ENCODE results near the gene TMEM176A. TPM values are rescaled to one million over a fixed set of nuclear protein-coding genes. Genes with fewer than 3 reads are reported as not detected.

TMEM176A gene, protein sequence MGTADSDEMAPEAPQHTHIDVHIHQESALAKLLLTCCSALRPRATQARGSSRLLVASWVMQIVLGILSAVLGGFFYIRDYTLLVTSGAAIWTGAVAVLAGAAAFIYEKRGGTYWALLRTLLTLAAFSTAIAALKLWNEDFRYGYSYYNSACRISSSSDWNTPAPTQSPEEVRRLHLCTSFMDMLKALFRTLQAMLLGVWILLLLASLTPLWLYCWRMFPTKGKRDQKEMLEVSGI
- not detected for polyA plus RNA-seq (2012; ENCODE audit: low read depth, missing spikeins)

DNA sequence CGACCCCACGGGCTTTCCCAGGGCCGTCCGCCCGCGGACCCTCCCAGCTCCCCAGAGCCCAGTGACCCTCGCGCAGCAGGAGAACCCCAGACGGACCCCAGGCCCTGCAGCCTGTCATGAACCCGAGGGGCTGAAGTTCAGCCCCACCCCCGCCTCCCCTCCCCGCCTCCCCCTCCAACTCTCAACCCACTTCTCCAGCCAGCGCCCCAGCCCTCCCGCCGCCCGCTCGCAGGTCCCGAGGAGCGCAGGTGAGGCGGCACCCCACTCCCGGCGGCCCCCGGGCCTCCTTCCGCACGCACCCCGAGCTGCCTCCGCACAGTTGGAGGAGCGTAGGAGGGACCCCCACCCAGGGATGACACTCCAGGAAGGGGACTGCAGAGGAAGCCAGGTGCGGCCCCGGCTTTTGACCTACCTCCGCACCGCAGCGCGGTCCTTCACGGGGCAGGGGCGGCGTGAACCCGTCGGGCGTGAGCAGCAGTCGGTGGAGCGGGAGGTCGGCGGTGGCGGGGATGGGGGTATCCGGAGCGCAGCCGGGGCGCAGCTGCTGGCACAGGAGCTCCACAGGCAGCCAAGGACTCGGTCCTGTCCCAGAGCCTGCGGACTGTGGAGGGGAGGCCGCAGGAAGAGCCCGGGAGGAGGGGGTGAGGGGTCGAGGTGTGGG is at the start of gene TMEM176A:
TSS of gene TMEM176A (plus strand) at position 189 of the 661 bp plus-strand sequence. CDS start 782 bp downstream, outside the sequence.
- FAIRE-seq (no peak), DNase-seq (ENCODE audit: insufficient read length, low spot score) (no peak)
- TF ChIP-seq POLR2AphosphoS5 (IDR thresholded peaks at IDR 0.05; ENCODE audit: low read depth, low read length) (no peak), PAX5 (IDR thresholded peaks at IDR 0.05; ENCODE audit: insufficient read depth, low read length, severe bottlenecking) (no peak), TAF1 (IDR thresholded peaks at IDR 0.05; ENCODE audit: low read depth, low read length) (no peak), POLR2A (IDR thresholded peaks at IDR 0.05; ENCODE audit: low read depth, low read length) (no peak), POU2F2 (IDR thresholded peaks at IDR 0.05; ENCODE audit: low read depth, low read length) (no peak), SPI1 (IDR thresholded peaks at IDR 0.05; ENCODE audit: low read depth, low read length) (no peak)

DNA sequence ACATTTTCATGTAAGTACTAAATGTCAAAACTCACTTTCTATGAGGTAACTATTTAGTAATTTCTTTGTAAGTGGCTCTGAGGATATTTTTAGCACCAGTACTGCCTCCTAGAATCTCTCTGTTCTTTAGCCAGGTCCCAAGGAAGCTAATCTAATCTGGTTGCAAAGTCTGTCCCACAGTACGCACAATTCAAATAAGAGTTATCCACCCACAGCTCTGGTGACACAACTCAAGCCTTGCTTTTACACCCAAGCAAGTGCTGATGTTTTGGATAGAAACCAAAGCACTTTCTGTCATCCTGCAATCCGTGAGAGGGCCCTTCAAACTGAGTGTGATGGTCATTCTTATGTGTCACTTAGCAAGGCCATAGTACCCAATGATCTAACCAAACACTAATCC is 48.9 kb upstream of the TMEM176A start:
- peak; percentile 13 for FAIRE-seq
- DNase-seq (ENCODE audit: insufficient read length, low spot score): no peak

DNA sequence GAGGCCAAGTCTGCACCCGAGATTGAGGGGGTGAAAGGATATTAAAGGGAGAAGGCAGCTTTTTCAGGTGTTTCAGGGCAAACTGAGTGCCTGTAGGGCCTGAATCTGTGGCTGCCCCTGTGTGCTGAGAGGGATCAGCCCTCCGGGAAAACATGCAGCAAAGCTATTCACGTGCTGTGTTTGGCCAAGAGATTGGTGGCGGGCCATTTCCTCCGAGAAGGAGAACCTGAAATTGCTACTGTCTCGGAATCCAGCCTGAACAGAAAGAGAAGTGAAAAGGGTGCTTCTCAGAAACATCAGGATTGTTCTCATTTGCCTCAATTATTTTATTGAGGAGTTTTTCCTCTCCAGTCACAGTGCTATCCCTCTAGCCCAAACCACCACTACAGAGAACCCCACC is 47.3 kb upstream of the TMEM176A start:
- DNase-seq (ENCODE audit: insufficient read length, low spot score) (no peak), FAIRE-seq (peak; percentile 33)
- TF ChIP-seq POLR2A (IDR thresholded peaks at IDR 0.05; ENCODE audit: low read depth, low read length): no peak
- TF ChIP-seq POU2F2 (IDR thresholded peaks at IDR 0.05; ENCODE audit: low read depth, low read length): no peak
- TF ChIP-seq TAF1 (IDR thresholded peaks at IDR 0.05; ENCODE audit: low read depth, low read length): no peak
- peak; percentile 53 for TF ChIP-seq SPI1 (IDR thresholded peaks at IDR 0.05; ENCODE audit: low read depth, low read length)
- no peak for TF ChIP-seq POLR2AphosphoS5 (IDR thresholded peaks at IDR 0.05; ENCODE audit: low read depth, low read length)

More for the DNA sequence above, 48.9 kb upstream of the TMEM176A start:
- no peak for TF ChIP-seq POLR2AphosphoS5 (IDR thresholded peaks at IDR 0.05; ENCODE audit: low read depth, low read length)
- TF ChIP-seq POLR2A (IDR thresholded peaks at IDR 0.05; ENCODE audit: low read depth, low read length): no peak
- no peak for TF ChIP-seq PAX5 (IDR thresholded peaks at IDR 0.05; ENCODE audit: insufficient read depth, low read length, severe bottlenecking)
- no peak for TF ChIP-seq POU2F2 (IDR thresholded peaks at IDR 0.05; ENCODE audit: low read depth, low read length)
- TF ChIP-seq SPI1 (IDR thresholded peaks at IDR 0.05; ENCODE audit: low read depth, low read length): no peak
- TF ChIP-seq TAF1 (IDR thresholded peaks at IDR 0.05; ENCODE audit: low read depth, low read length): no peak

DNA sequence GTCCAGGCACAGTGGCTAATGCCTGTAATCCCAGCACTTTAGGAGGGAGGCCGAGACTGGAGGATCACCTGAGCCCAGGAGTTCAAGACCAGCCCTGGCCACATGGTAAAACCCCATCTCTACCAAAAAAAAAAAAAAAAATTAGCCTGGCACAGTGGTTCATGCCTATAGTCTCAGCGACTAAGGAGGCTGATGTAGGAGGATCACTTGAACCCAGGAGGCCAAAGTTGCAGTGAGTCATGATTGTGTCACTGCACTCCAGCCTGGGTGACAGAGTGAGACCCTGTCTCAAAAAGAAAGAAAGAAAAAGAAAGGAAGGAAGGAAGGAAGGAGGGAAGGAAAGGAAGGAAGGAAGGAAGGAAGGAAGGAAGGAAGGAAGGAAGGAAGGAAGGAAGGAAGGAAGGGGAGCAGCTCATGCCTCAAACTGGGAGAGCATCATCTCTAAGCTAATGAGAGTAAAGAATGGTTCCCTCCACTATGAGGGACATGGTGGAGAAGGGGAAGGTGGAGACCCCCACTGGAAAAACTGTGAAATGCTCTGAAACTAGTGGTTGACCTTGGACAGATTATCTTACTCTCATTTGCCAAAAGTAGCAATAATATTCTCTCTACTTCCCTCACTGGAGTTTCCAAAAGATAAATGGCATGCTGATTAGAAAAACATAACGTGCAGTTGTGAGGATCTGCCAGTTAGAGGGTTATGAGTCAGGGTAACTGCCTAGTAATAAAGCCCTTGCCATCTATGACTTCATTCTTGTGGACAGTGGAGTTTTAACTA is 46.6 kb upstream of the TMEM176A start:
- DNase-seq (ENCODE audit: insufficient read length, low spot score) (no peak), FAIRE-seq (peak; percentile 86)
- no peak for TF ChIP-seq TAF1 (IDR thresholded peaks at IDR 0.05; ENCODE audit: low read depth, low read length)
- TF ChIP-seq SPI1 (IDR thresholded peaks at IDR 0.05; ENCODE audit: low read depth, low read length): no peak
- no peak for TF ChIP-seq POLR2A (IDR thresholded peaks at IDR 0.05; ENCODE audit: low read depth, low read length)
- TF ChIP-seq POLR2AphosphoS5 (IDR thresholded peaks at IDR 0.05; ENCODE audit: low read depth, low read length): no peak
- no peak for TF ChIP-seq PAX5 (IDR thresholded peaks at IDR 0.05; ENCODE audit: insufficient read depth, low read length, severe bottlenecking)
- TF ChIP-seq POU2F2 (IDR thresholded peaks at IDR 0.05; ENCODE audit: low read depth, low read length): 0 out of 2 replicates have a peak, but pooled peaks have one; percentile 48

DNA sequence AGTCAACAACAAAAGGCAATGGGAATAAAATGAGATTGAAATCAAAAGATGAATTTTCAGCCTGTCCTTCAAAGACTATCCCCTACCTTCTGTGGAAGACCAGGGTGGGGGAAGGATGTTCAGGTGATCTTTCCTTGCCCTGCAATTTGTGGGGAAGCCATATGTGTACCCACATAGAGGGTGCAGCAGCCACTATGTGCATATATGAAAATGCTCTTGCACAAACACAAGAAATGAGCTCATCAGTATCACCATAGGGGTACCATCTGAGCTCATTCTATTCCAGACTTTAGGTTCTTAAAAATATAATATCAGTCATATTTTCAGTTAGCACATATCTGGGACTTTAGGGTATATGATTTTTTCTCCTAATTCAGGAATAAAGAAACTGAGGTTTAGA is 45.6 kb upstream of the TMEM176A start:
- TF ChIP-seq POLR2A (IDR thresholded peaks at IDR 0.05; ENCODE audit: low read depth, low read length) (no peak), TAF1 (IDR thresholded peaks at IDR 0.05; ENCODE audit: low read depth, low read length) (no peak), POU2F2 (IDR thresholded peaks at IDR 0.05; ENCODE audit: low read depth, low read length) (no peak), SPI1 (IDR thresholded peaks at IDR 0.05; ENCODE audit: low read depth, low read length) (no peak), PAX5 (IDR thresholded peaks at IDR 0.05; ENCODE audit: insufficient read depth, low read length, severe bottlenecking) (no peak), POLR2AphosphoS5 (IDR thresholded peaks at IDR 0.05; ENCODE audit: low read depth, low read length) (no peak)
- no peak for DNase-seq (ENCODE audit: insufficient read length, low spot score)
- peak; percentile 68 for FAIRE-seq

DNA sequence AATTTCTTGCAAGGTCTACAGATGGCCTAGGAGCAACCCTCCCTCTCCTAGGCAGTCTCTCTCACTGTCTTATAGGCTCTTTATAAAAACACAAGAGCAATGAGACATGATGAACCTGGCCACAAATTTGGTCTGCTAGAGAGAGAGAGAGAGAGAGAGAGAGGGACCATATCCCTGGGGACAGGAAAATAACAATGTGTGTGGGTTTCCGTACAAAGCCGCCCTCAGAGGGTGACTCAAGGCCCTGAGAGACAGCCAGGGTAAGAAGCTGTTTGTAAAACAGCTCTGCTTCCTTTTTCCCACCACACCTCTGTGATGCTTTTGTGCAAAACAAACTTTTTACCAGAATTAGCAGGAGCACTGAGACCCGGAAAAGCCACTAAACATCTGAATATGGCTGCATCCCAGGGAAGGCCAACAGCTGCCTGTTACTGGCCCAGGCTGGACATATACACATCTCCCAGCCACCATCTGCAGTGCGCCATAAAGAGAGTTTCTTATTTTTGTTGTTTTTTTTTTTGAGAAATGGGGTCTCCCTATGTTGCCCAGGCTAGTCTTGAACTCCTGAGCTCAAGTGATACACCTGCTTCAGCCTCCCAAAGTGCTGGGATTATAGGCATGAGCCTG is 45.0 kb upstream of the TMEM176A start:
- no peak for DNase-seq (ENCODE audit: insufficient read length, low spot score)
- TF ChIP-seq POLR2A (IDR thresholded peaks at IDR 0.05; ENCODE audit: low read depth, low read length): no peak
- TF ChIP-seq POU2F2 (IDR thresholded peaks at IDR 0.05; ENCODE audit: low read depth, low read length): peak; percentile 44; the same call in 1 of the 2 replicates
- no peak for TF ChIP-seq POLR2AphosphoS5 (IDR thresholded peaks at IDR 0.05; ENCODE audit: low read depth, low read length)
- TF ChIP-seq PAX5 (IDR thresholded peaks at IDR 0.05; ENCODE audit: insufficient read depth, low read length, severe bottlenecking): no peak
- TF ChIP-seq TAF1 (IDR thresholded peaks at IDR 0.05; ENCODE audit: low read depth, low read length): no peak
- peak; percentile 65 for FAIRE-seq

DNA sequence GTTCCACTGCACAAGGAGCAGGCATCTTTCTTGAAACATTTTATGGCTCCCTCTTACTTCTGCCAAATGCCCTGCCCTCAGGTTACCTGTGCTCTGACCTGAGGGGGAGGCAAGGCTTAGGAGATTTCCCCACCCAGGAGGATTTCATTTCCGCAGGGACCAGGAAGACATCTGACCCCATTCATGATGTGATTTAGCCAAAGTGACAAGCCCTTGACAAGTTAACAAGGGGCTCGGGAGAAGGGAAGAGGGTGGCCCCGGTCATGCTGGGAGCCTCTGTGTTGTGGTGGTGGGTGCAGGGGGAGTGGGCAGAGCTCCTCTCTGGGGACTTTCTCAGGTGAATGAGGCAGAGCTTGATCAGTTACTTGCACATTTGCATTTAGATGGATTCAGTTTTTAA is 44.4 kb upstream of the TMEM176A start:
- TF ChIP-seq POU2F2 (IDR thresholded peaks at IDR 0.05; ENCODE audit: low read depth, low read length) (no peak), POLR2AphosphoS5 (IDR thresholded peaks at IDR 0.05; ENCODE audit: low read depth, low read length) (no peak), SPI1 (IDR thresholded peaks at IDR 0.05; ENCODE audit: low read depth, low read length) (no peak), TAF1 (IDR thresholded peaks at IDR 0.05; ENCODE audit: low read depth, low read length) (no peak), POLR2A (IDR thresholded peaks at IDR 0.05; ENCODE audit: low read depth, low read length) (no peak), PAX5 (IDR thresholded peaks at IDR 0.05; ENCODE audit: insufficient read depth, low read length, severe bottlenecking) (no peak)
- peak; percentile 23 for FAIRE-seq
- DNase-seq (ENCODE audit: insufficient read length, low spot score): no peak

DNA sequence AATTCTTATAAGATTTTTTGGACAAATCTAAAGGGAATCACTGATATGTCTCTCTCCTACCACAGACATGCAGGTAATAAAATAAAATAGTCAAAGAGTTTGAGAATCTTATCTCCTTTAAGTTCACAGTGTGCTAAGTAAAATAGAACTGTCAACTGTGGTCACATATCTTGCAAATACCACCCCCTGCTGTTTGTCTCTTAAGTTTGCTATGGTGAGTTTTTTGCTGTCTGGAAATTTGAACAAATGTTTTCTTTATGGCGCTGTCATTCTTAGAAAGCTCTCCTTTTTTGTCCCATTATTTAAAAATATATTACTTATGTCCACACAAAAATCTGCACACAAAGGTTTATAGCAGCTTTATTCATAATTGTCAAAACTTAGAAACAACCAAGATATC is 43.7 kb upstream of the TMEM176A start:
- TF ChIP-seq POU2F2 (IDR thresholded peaks at IDR 0.05; ENCODE audit: low read depth, low read length): no peak
- TF ChIP-seq PAX5 (IDR thresholded peaks at IDR 0.05; ENCODE audit: insufficient read depth, low read length, severe bottlenecking): no peak
- no peak for TF ChIP-seq POLR2AphosphoS5 (IDR thresholded peaks at IDR 0.05; ENCODE audit: low read depth, low read length)
- TF ChIP-seq TAF1 (IDR thresholded peaks at IDR 0.05; ENCODE audit: low read depth, low read length): no peak
- no peak for TF ChIP-seq SPI1 (IDR thresholded peaks at IDR 0.05; ENCODE audit: low read depth, low read length)
- no peak for TF ChIP-seq POLR2A (IDR thresholded peaks at IDR 0.05; ENCODE audit: low read depth, low read length)
- FAIRE-seq: peak; percentile 60
- no peak for DNase-seq (ENCODE audit: insufficient read length, low spot score)

Data from GM12891 (cell line).